ENCODE measurements around the gene R3HCC1L.

DNA sequence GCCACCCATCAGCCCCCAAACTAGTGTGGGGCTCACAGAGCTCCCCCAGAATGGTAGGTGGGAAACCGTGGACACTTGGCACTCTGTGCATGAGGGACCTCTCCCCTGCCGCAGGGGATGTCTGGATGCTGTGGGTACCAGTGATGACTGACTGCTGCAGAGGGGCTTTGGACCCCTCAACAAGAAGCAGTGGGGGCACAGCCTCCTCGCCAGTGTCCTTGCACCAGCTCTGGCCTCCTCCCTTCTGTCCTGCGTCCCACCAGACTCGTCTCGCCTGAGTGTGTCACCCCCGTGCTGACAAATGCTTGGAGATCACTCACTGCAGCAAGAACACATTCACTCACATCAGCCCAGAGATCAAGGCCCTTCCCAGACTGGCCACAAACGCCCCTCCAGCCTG, 37.3 kb upstream of the R3HCC1L start:
- TF ChIP-seq, protein P1, sequence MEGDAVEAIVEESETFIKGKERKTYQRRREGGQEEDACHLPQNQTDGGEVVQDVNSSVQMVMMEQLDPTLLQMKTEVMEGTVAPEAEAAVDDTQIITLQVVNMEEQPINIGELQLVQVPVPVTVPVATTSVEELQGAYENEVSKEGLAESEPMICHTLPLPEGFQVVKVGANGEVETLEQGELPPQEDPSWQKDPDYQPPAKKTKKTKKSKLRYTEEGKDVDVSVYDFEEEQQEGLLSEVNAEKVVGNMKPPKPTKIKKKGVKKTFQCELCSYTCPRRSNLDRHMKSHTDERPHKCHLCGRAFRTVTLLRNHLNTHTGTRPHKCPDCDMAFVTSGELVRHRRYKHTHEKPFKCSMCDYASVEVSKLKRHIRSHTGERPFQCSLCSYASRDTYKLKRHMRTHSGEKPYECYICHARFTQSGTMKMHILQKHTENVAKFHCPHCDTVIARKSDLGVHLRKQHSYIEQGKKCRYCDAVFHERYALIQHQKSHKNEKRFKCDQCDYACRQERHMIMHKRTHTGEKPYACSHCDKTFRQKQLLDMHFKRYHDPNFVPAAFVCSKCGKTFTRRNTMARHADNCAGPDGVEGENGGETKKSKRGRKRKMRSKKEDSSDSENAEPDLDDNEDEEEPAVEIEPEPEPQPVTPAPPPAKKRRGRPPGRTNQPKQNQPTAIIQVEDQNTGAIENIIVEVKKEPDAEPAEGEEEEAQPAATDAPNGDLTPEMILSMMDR (IDR thresholded peaks at IDR 0.05; ENCODE audit: poor library complexity): no peak
- TF ChIP-seq EZH2 (IDR thresholded peaks at IDR 0.05; ENCODE audit: borderline replicate concordance) (no peak), EZH2phosphoT487 (IDR thresholded peaks at IDR 0.05; ENCODE audit: low read depth, severe bottlenecking, unreplicated experiment) (no peak)
